ENCODE data around the gene C2orf76.

The C2orf76 gene

DNA sequence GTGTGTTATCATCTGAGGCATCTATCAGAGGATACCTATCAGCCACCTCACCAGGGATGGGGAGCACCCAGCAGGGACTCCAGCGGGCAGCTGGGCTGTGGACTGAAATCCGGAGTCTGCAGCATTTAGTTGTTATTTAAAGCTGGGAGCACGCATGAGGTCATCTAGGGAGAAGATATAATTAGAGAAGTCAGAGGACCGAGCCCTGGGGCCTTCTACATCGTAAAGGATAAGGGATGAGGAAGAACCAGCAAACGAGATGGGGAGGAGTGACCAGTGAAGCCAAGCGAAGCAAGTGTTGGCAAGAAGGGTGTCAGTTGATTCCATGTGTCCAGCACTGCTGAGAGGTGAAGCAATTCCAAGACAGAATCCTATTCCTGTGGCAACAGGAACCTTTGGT lies 72.7 kb downstream of the C2orf76 start:
- Histone ChIP-seq H3K27me3 (ENCODE audit: insufficient read depth, low read length, poor library complexity) (no peaks in the 10 kb centered on the region), H3K9me3 (ENCODE audit: insufficient read depth, low read length, severe bottlenecking) (no peaks in the 10 kb centered on the region), H3K36me3 (ENCODE audit: insufficient read depth, low read length) (no peaks in the 10 kb centered on the region), H2AFZ (ENCODE audit: low read depth, low read length) (no peak overlapping the region), H3K4me3 (ENCODE audit: low read depth in 1 of 2, low read length in 2 of 2) (no peak overlapping the region), H3K4me1 (ENCODE audit: insufficient read depth, low read length) (no peaks in the 10 kb centered on the region), H3K27ac (ENCODE audit: low read length) (no peak overlapping the region), H3K79me2 (ENCODE audit: insufficient read depth, low read length) (no peaks in the 10 kb centered on the region), H4K20me1 (ENCODE audit: insufficient read depth, low read length) (no peaks in the 10 kb centered on the region), H3K4me2 (ENCODE audit: insufficient read depth, low read length) (no peak overlapping the region), H3K9ac (ENCODE audit: low read depth, low read length) (no peak overlapping the region)
- ATAC-seq (ENCODE audit: insufficient read depth, low read depth) (no peak), DNase-seq (no peak)
- no peak for TF ChIP-seq EZH2 (IDR thresholded peaks at IDR 0.05; ENCODE audit: borderline replicate concordance, low read depth, low read length, severe bottlenecking)
- TF ChIP-seq, protein P1, sequence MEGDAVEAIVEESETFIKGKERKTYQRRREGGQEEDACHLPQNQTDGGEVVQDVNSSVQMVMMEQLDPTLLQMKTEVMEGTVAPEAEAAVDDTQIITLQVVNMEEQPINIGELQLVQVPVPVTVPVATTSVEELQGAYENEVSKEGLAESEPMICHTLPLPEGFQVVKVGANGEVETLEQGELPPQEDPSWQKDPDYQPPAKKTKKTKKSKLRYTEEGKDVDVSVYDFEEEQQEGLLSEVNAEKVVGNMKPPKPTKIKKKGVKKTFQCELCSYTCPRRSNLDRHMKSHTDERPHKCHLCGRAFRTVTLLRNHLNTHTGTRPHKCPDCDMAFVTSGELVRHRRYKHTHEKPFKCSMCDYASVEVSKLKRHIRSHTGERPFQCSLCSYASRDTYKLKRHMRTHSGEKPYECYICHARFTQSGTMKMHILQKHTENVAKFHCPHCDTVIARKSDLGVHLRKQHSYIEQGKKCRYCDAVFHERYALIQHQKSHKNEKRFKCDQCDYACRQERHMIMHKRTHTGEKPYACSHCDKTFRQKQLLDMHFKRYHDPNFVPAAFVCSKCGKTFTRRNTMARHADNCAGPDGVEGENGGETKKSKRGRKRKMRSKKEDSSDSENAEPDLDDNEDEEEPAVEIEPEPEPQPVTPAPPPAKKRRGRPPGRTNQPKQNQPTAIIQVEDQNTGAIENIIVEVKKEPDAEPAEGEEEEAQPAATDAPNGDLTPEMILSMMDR (IDR thresholded peaks at IDR 0.05; ENCODE audit: borderline replicate concordance, extremely low read depth, low read length, poor library complexity, severe bottlenecking), result no peak

GRCh38 chr2:119293254-119293653 lies 73.4 kb downstream of the C2orf76 start:
- Histone ChIP-seq H3K79me2 (ENCODE audit: insufficient read depth, low read length) (no peaks in the 10 kb centered on the region), H3K36me3 (ENCODE audit: insufficient read depth, low read length) (no peaks in the 10 kb centered on the region), H3K27ac (ENCODE audit: low read length) (no peak overlapping the region), H3K4me2 (ENCODE audit: insufficient read depth, low read length) (no peak overlapping the region), H4K20me1 (ENCODE audit: insufficient read depth, low read length) (no peaks in the 10 kb centered on the region), H3K9ac (ENCODE audit: low read depth, low read length) (no peak overlapping the region), H3K4me3 (ENCODE audit: low read depth in 1 of 2, low read length in 2 of 2) (no peak overlapping the region), H2AFZ (ENCODE audit: low read depth, low read length) (no peak overlapping the region), H3K4me1 (ENCODE audit: insufficient read depth, low read length) (no peaks in the 10 kb centered on the region), H3K27me3 (ENCODE audit: insufficient read depth, low read length, poor library complexity) (no peaks in the 10 kb centered on the region), H3K9me3 (ENCODE audit: insufficient read depth, low read length, severe bottlenecking) (no peaks in the 10 kb centered on the region)
- TF ChIP-seq, protein P1 (IDR thresholded peaks at IDR 0.05; ENCODE audit: borderline replicate concordance, extremely low read depth, low read length, poor library complexity, severe bottlenecking), result no peak
- no peak for TF ChIP-seq EZH2 (IDR thresholded peaks at IDR 0.05; ENCODE audit: borderline replicate concordance, low read depth, low read length, severe bottlenecking)
- ATAC-seq (ENCODE audit: insufficient read depth, low read depth) (no peak), DNase-seq (no peak)

DNA sequence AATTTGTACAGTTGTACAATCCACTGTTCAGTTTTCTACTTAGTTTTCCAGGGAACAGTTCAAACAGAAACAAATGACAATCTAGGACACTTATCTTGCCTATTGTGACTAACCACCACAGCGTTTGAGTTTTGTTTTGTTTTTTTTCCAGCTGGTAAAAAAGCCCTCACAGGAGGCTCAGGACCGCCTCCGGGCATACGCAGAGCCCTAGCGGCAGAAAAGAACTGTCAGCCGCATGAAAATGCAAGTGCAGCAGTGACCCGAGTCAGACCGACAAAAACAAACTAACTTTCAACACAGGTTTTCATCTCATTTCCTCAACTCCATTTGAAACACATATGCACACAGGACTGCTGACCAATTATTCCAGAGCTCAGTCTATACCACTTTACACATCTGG lies 74.4 kb downstream of the C2orf76 start:
- H3K9ac ChIP-seq (ENCODE audit: low read depth, low read length), result no peak overlapping the region
- H3K27ac ChIP-seq (ENCODE audit: low read length), result no peak overlapping the region
- no peak overlapping the region for H3K4me3 ChIP-seq (ENCODE audit: low read depth in 1 of 2, low read length in 2 of 2)
- H3K4me1 ChIP-seq (ENCODE audit: insufficient read depth, low read length), result no peaks in the 10 kb centered on the region
- H3K79me2 ChIP-seq (ENCODE audit: insufficient read depth, low read length), result no peaks in the 10 kb centered on the region
- TF ChIP-seq, protein P1 (IDR thresholded peaks at IDR 0.05; ENCODE audit: borderline replicate concordance, extremely low read depth, low read length, poor library complexity, severe bottlenecking), result no peak
- TF ChIP-seq EZH2 (IDR thresholded peaks at IDR 0.05; ENCODE audit: borderline replicate concordance, low read depth, low read length, severe bottlenecking), result no peak
- no peaks in the 10 kb centered on the region for H3K36me3 ChIP-seq (ENCODE audit: insufficient read depth, low read length)
- no peaks in the 10 kb centered on the region for H3K27me3 ChIP-seq (ENCODE audit: insufficient read depth, low read length, poor library complexity)
- no peak for DNase-seq
- H3K4me2 ChIP-seq (ENCODE audit: insufficient read depth, low read length), result no peak overlapping the region
- H4K20me1 ChIP-seq (ENCODE audit: insufficient read depth, low read length), result no peaks in the 10 kb centered on the region
- H3K9me3 ChIP-seq (ENCODE audit: insufficient read depth, low read length, severe bottlenecking), result no peaks in the 10 kb centered on the region
- ATAC-seq (ENCODE audit: insufficient read depth, low read depth), result no peak
- no peak overlapping the region for H2AFZ ChIP-seq (ENCODE audit: low read depth, low read length)
